HG03575 (cell line): ENCODE results near the gene IPO4.

Source experiments
- ATAC-seq: cut with Tn5 transposase; IDR thresholded peaks from one replicate; pipeline ENCODE4 v1.9.1; 2021; ENCODE audit not compliant: unreplicated experiment, insufficient number of reproducible peaks, low FRiP score; ENCODE audit errors: extremely low read depth

The IPO4 gene

GRCh38 chr14:24138396-24139271 lies 50.0 kb downstream of the IPO4 start:
- no peak for ATAC-seq

- ATAC-seq, result no peak
Observed at GRCh38 chr14:24137529-24138395, 50.9 kb downstream of the IPO4 start.

- ATAC-seq, result no peak
Observed at GRCh38 chr14:24136684-24137528, 51.7 kb downstream of the IPO4 start.

- no peak for ATAC-seq
Observed at GRCh38 chr14:24135834-24136683, 52.6 kb downstream of the IPO4 start, which contains the start of gene PSME1. PSME1 (plus strand) TSS chr14:24136194; CDS start chr14:24136263, 69 bp downstream.

- ATAC-seq, result no peak
Observed at GRCh38 chr14:24135584-24135833, 53.1 kb downstream of the IPO4 start.

GRCh38 chr14:24133735-24134134 lies 54.9 kb downstream of the IPO4 start:
- no peak for ATAC-seq

- no peak for ATAC-seq
Observed at GRCh38 chr14:24132976-24133375, 55.6 kb downstream of the IPO4 start.

- ATAC-seq, result no peak
Observed at GRCh38 chr14:24132061-24132685, 56.4 kb downstream of the IPO4 start.

GRCh38 chr14:24131549-24131966 lies 57.1 kb downstream of the IPO4 start:
- no peak for ATAC-seq

GRCh38 chr14:24130717-24131548 lies 57.7 kb downstream of the IPO4 start:
- ATAC-seq, result no peak

GRCh38 chr14:24130380-24130716 lies 58.3 kb downstream of the IPO4 start, which contains the start of gene FITM1:
FITM1 (plus strand) TSS chr14:24130659; CDS start chr14:24131564, 905 bp downstream.
- ATAC-seq, result no peak
